Keratinocyte (primary cell): Measurements from ENCODE around the gene ADGRG6. TPM values are rescaled to one million over a fixed set of nuclear protein-coding genes. Genes with fewer than 3 reads are reported as not detected.

Experiments
- DNase-seq: peaks from one replicate; pipeline ENCODE4 v3.0.0-alpha.2; 2011; ENCODE audit warnings: low read depth, missing footprints, low spot score
- FAIRE-seq: peaks from 2 replicates; lab custom pipeline; 2011; peaks lifted over from hg19 to GRCh38; lab: Jason Lieb, UNC
- H2AFZ ChIP-seq: 2 replicates; pipeline ENCODE4 v1.6.0; 2012; ENCODE audit warnings: low read length, control low read depth, inconsistent platforms; ENCODE audit not compliant: control insufficient read depth
- H3K27ac ChIP-seq: 2 replicates; pipeline ENCODE4 v1.5.1; 2011; ENCODE audit warnings: low read length; ENCODE audit not compliant: control insufficient read depth, insufficient read depth
- H3K27me3 ChIP-seq: 3 replicates; pipeline ENCODE4 v1.6.0; 2011; ENCODE audit warnings: low read length; ENCODE audit not compliant: control insufficient read depth, insufficient read depth; ENCODE audit errors: extremely low read depth
- H3K36me3 ChIP-seq, 2 experiments: 2 replicates in 1 of 2; 3 replicates in 1 of 2; pipeline ENCODE4 v1.5.1; 2011; ENCODE audit warnings: low read length in 2 of 2, mild to moderate bottlenecking in 1 of 2; ENCODE audit not compliant: control insufficient read depth in 2 of 2, insufficient read depth in 2 of 2; ENCODE audit errors: extremely low read depth in 1 of 2
- H3K4me1 ChIP-seq: 3 replicates; pipeline ENCODE4 v1.5.1; 2011; ENCODE audit warnings: low read length; ENCODE audit not compliant: control insufficient read depth, insufficient read depth; ENCODE audit errors: extremely low read depth
- H3K4me2 ChIP-seq: 3 replicates; pipeline ENCODE4 v1.6.0; 2011; ENCODE audit warnings: low read depth, low read length; ENCODE audit not compliant: control insufficient read depth, insufficient read depth; ENCODE audit errors: extremely low read depth
- H3K4me3 ChIP-seq, 3 experiments: fragments of 200-600 bp in 1 of 3; sonication (generic) in 1 of 3; 2 replicates in 2 of 3; 3 replicates in 1 of 3; pipeline ENCODE4 v1.5.1; 2011 to 2016; ENCODE audit warnings: low read length in 3 of 3, mild to moderate bottlenecking in 3 of 3, control low read depth in 2 of 3, inconsistent platforms in 1 of 3, low read depth in 1 of 3, mixed read lengths in 1 of 3, mixed run types in 1 of 3, moderate library complexity in 1 of 3; ENCODE audit not compliant: control insufficient read depth in 2 of 3, insufficient read depth in 2 of 3; ENCODE audit errors: extremely low read depth in 1 of 3
- H3K79me2 ChIP-seq: 2 replicates; pipeline ENCODE4 v1.6.0; 2012; ENCODE audit warnings: low read length; ENCODE audit not compliant: control insufficient read depth, insufficient read depth
- H3K9ac ChIP-seq: 3 replicates; pipeline ENCODE4 v1.6.0; 2011; ENCODE audit warnings: low read length; ENCODE audit not compliant: control insufficient read depth, insufficient read depth; ENCODE audit errors: extremely low read depth
- H3K9me1 ChIP-seq: 3 replicates; pipeline ENCODE4 v1.6.0; 2011; ENCODE audit warnings: low read length; ENCODE audit not compliant: control insufficient read depth, insufficient read depth; ENCODE audit errors: extremely low read depth
- H3K9me3 ChIP-seq: 2 replicates; pipeline ENCODE4 v1.5.1; 2012; ENCODE audit warnings: low read depth, low read length; ENCODE audit not compliant: control insufficient read depth
- H4K20me1 ChIP-seq: 3 replicates; pipeline ENCODE4 v1.6.0; 2011; ENCODE audit warnings: low read length; ENCODE audit not compliant: control insufficient read depth, insufficient read depth; ENCODE audit errors: extremely low read depth
- EZH2 ChIP-seq: IDR thresholded peaks from one replicate; pipeline ENCODE4 v1.6.1; 2012; ENCODE audit warnings: inconsistent platforms, mild to moderate bottlenecking, low read length, moderate library complexity
- dilution Hi-C: fragments of 300-500 bp; cut with MboI; formaldehyde crosslinking; loops from one replicate; pipeline ENCODE4 v1.7.0; 2020; ENCODE audit warnings: low sequenced_read_pairs; ENCODE audit not compliant: extremely low pct_ligation_motif_present
- polyA plus RNA-seq, 5 experiments: library from polyadenylated mRNA; depleted of rRNA in 3 of 5; stranded (reverse) in 3 of 5; stranded (forward) in 1 of 5; unstranded in 1 of 5; fragments of >200 nt; gene quantifications; 1 replicate in 1 of 5; 2 replicates in 3 of 5; 3 replicates in 1 of 5; pipeline versions ENCODE4 v1.2.1 to v1.2.3, GENCODE V29; 2011 to 2012; ENCODE audit warnings: missing spikeins in 2 of 5, low read depth in 1 of 5, low replicate concordance in 1 of 5
- TF ChIP-seq, protein P1 (sequence below), 3 experiments: IDR thresholded peaks in 1 of 3; conservative IDR thresholded peaks in 1 of 3; optimal IDR thresholded peaks in 1 of 3; 2 replicates in 2 of 3; 3 replicates in 1 of 3; pipeline versions ENCODE3 to v1.5.1; 2011; ENCODE audit warnings: low read length in 3 of 3, mild to moderate bottlenecking in 3 of 3, moderate library complexity in 2 of 3, control low read depth in 1 of 3, inconsistent platforms in 1 of 3; ENCODE audit not compliant: insufficient read depth in 2 of 3; ENCODE audit errors: extremely low read depth in 1 of 3

Gene ADGRG6
- polyA plus RNA-seq, 1 donor (not counting 4 experiments of a cell fraction or from before 2014, with no cell fraction given), result 20.1 TPM

DNA sequence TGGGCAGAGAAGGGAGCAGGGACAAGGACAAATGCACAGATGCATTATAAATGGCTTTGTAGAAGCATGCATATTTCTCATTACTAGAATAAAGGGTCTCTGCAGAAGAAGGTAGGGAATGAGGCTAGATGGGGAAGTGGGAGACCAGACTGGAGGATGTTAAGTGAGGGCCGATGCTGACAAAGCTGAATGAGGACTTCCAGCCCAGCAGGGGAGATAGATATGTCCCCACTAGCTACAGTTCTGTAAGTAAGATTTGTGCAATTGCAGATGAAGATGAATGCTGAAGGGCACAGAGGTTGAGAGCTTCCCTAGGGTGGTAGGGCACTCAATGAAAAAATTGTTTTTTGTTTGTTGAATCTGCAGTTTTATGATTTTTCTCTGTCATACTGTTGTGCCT lies 16.9 kb downstream of the ADGRG6 start:
- H3K79me2 ChIP-seq, result peaks cover 5% of the 10 kb centered on the region

DNA sequence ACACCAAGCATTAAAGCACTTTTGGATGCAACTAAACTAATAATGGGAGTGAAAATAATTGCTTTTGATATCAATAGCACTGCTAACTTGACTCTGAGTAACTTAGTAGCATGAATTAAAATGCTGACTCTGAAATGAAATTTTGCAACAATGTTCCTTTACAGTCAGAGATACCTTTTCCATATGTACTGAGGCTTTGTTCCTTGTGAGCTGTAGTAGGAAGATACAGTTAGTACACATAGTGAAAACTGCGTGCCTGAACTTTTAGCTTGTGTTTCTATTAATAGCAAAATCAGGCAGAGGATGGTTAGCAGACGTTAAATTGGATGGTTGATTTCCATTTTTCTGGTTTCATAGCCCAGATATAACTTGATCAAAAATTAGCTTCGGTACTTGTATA lies 18.6 kb downstream of the ADGRG6 start:
- Histone ChIP-seq H3K4me3 (no peak overlapping the region), H4K20me1 (no peaks in the 10 kb centered on the region), H2AFZ (no peak overlapping the region), H3K4me2 (no peak overlapping the region), H3K36me3 (no peaks in the 10 kb centered on the region), H3K27me3 (no peaks in the 10 kb centered on the region), H3K9me1 (no peaks in the 10 kb centered on the region), H3K79me2 (peaks cover 7% of the 10 kb centered on the region), H3K9me3 (no peaks in the 10 kb centered on the region), H3K4me1 (no peaks in the 10 kb centered on the region), H3K27ac (no peak overlapping the region), H3K9ac (no peak overlapping the region)
- DNase-seq (no peak), FAIRE-seq (no peak)
- dilution Hi-C loops, result no loop called here
- TF ChIP-seq, protein P1, sequence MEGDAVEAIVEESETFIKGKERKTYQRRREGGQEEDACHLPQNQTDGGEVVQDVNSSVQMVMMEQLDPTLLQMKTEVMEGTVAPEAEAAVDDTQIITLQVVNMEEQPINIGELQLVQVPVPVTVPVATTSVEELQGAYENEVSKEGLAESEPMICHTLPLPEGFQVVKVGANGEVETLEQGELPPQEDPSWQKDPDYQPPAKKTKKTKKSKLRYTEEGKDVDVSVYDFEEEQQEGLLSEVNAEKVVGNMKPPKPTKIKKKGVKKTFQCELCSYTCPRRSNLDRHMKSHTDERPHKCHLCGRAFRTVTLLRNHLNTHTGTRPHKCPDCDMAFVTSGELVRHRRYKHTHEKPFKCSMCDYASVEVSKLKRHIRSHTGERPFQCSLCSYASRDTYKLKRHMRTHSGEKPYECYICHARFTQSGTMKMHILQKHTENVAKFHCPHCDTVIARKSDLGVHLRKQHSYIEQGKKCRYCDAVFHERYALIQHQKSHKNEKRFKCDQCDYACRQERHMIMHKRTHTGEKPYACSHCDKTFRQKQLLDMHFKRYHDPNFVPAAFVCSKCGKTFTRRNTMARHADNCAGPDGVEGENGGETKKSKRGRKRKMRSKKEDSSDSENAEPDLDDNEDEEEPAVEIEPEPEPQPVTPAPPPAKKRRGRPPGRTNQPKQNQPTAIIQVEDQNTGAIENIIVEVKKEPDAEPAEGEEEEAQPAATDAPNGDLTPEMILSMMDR (optimal IDR thresholded peaks at IDR 0.05 in 1 of 3, IDR thresholded peaks at IDR 0.05 in 1 of 3, conservative IDR thresholded peaks at IDR 0.05 in 1 of 3; ENCODE audit: extremely low read depth in 1 of 3, insufficient read depth in 2 of 3, low read length in 3 of 3), result no peak

More for the DNA sequence above, 16.9 kb downstream of the ADGRG6 start:
- dilution Hi-C loops, result no loop called here
- H3K9me3 ChIP-seq, result no peaks in the 10 kb centered on the region
- no peak overlapping the region for H3K27ac ChIP-seq
- no peak for TF ChIP-seq EZH2
- TF ChIP-seq, protein P1 (optimal IDR thresholded peaks at IDR 0.05 in 1 of 3, IDR thresholded peaks at IDR 0.05 in 1 of 3, conservative IDR thresholded peaks at IDR 0.05 in 1 of 3; ENCODE audit: extremely low read depth in 1 of 3, insufficient read depth in 2 of 3, low read length in 3 of 3), result no peak
- no peak overlapping the region for H3K9ac ChIP-seq
- no peak overlapping the region for H3K4me3 ChIP-seq
- no peak overlapping the region for H3K4me2 ChIP-seq
- H3K4me1 ChIP-seq, result no peaks in the 10 kb centered on the region
- no peaks in the 10 kb centered on the region for H3K9me1 ChIP-seq
- no peak for DNase-seq
- peak; percentile 67 for FAIRE-seq
- peaks cover 0 to 1% of the 10 kb centered on the region in 2 experiments for H3K36me3 ChIP-seq
- no peak overlapping the region for H2AFZ ChIP-seq
- no peaks in the 10 kb centered on the region for H3K27me3 ChIP-seq
- H4K20me1 ChIP-seq, result no peaks in the 10 kb centered on the region
